ENCODE measurements around the gene CREB5.

The CREB5 gene

GRCh38 chr7:28656529-28656928 is 244.2 kb downstream of the CREB5 start:
- DNase-seq, result no peak
- Histone ChIP-seq H2BK5ac (ENCODE audit: low read depth, low read length, poor library complexity, severe bottlenecking) (no peak overlapping the region), H3K9me3 (ENCODE audit: control insufficient read depth, low read length) (peaks cover 25% of the 10 kb centered on the region), H2BK15ac (ENCODE audit: low read depth, poor library complexity, severe bottlenecking) (no peak overlapping the region), H3K27ac (ENCODE audit: low read length, poor library complexity, severe bottlenecking) (no peak overlapping the region), H3K4ac (ENCODE audit: low read depth in 1 of 2, low read length in 2 of 2) (no peak overlapping the region), H3K4me3 (ENCODE audit: insufficient read depth in 1 of 2, low read depth in 1 of 2, low read length in 2 of 2) (no peak overlapping the region), H2AK5ac (ENCODE audit: low read length, severe bottlenecking) (no peak overlapping the region), H3K9ac (ENCODE audit: low read length) (no peak overlapping the region), H2BK12ac (ENCODE audit: low read length in 2 of 2) (no peak overlapping the region), H2AFZ (ENCODE audit: low read depth, low read length) (no peak overlapping the region), H3K14ac (ENCODE audit: low read length in 2 of 2) (no peak overlapping the region), H3K23ac (ENCODE audit: low read length in 2 of 2) (no peak overlapping the region), H3K4me2 (ENCODE audit: low read length, poor library complexity, severe bottlenecking) (no peak overlapping the region), H3K4me1 (ENCODE audit: control insufficient read depth, insufficient read depth, low read depth, low read length) (peaks cover 3% of the 10 kb centered on the region), H4K8ac (ENCODE audit: low read length) (no peak overlapping the region), H4K91ac (ENCODE audit: low read length) (no peak overlapping the region), H3K18ac (ENCODE audit: low read depth in 1 of 2, low read length in 2 of 2) (no peak overlapping the region), H3K27me3 (ENCODE audit: control insufficient read depth in 1 of 2, insufficient read depth in 1 of 2, low read length in 2 of 2) (no peaks in the 10 kb centered on the region), H3K79me1 (replicated peaks; ENCODE audit: low read length, poor library complexity, severe bottlenecking) (no peaks in the 10 kb centered on the region), H3K36me3 (ENCODE audit: control insufficient read depth in 1 of 2, insufficient read depth in 2 of 2, low read depth in 1 of 2, low read length in 2 of 2) (peaks cover 0 to 3% of the 10 kb centered on the region in 2 experiments), H2BK120ac (ENCODE audit: low read depth, low read length) (no peak overlapping the region)
- whole genome bisulfite sequencing, result no CpG with 5 or more reads among the region's 1 CpG

- Histone ChIP-seq H4K8ac (ENCODE audit: low read length) (no peak overlapping the region), H3K79me1 (replicated peaks; ENCODE audit: low read length, poor library complexity, severe bottlenecking) (no peaks in the 10 kb centered on the region), H2AK5ac (ENCODE audit: low read length, severe bottlenecking) (no peak overlapping the region), H3K18ac (ENCODE audit: low read depth in 1 of 2, low read length in 2 of 2) (no peak overlapping the region), H4K91ac (ENCODE audit: low read length) (no peak overlapping the region), H3K27ac (ENCODE audit: low read length, poor library complexity, severe bottlenecking) (no peak overlapping the region), H2BK5ac (ENCODE audit: low read depth, low read length, poor library complexity, severe bottlenecking) (no peak overlapping the region), H3K4me2 (ENCODE audit: low read length, poor library complexity, severe bottlenecking) (no peak overlapping the region), H3K9me3 (ENCODE audit: control insufficient read depth, low read length) (peaks cover 31% of the 10 kb centered on the region), H2AFZ (ENCODE audit: low read depth, low read length) (no peak overlapping the region), H2BK12ac (ENCODE audit: low read length in 2 of 2) (no peak overlapping the region), H3K23ac (ENCODE audit: low read length in 2 of 2) (no peak overlapping the region), H3K4me3 (ENCODE audit: insufficient read depth in 1 of 2, low read depth in 1 of 2, low read length in 2 of 2) (no peak overlapping the region), H3K4me1 (ENCODE audit: control insufficient read depth, insufficient read depth, low read depth, low read length) (peaks cover 3% of the 10 kb centered on the region), H3K27me3 (ENCODE audit: control insufficient read depth in 1 of 2, insufficient read depth in 1 of 2, low read length in 2 of 2) (no peaks in the 10 kb centered on the region), H3K9ac (ENCODE audit: low read length) (no peak overlapping the region), H2BK120ac (ENCODE audit: low read depth, low read length) (no peak overlapping the region), H3K4ac (ENCODE audit: low read depth in 1 of 2, low read length in 2 of 2) (no peak overlapping the region), H2BK15ac (ENCODE audit: low read depth, poor library complexity, severe bottlenecking) (no peak overlapping the region), H3K36me3 (ENCODE audit: control insufficient read depth in 1 of 2, insufficient read depth in 2 of 2, low read depth in 1 of 2, low read length in 2 of 2) (peaks cover 0 to 3% of the 10 kb centered on the region in 2 experiments), H3K14ac (ENCODE audit: low read length in 2 of 2) (no peak overlapping the region)
- WGBS, result 84% methylated on average over 5 of the region's 5 CpGs
- DNase-seq, result no peak
Observed at GRCh38 chr7:28658381-28658780, 246.1 kb downstream of the CREB5 start.

DNA sequence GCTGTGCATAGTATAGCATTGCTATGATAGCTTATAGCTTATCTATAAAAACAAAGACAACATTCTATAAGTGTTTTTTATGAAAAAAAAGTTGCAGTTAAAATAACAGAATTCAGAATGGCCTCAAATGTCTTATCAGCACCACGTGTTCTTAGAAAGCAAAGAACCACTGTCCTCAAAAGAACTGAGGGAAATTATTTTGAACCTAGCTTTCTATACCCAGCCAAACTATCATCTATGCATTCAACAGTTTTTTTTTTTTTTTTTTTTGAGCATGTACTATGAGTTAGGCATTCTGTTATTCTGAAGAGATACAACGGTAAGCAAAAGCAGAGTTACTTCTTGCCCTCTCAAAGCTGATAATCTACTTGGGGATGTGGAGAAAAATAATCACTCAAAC is 247.8 kb downstream of the CREB5 start:
- Histone ChIP-seq H2BK15ac (ENCODE audit: low read depth, poor library complexity, severe bottlenecking) (no peak overlapping the region), H2BK120ac (ENCODE audit: low read depth, low read length) (no peak overlapping the region), H3K27ac (ENCODE audit: low read length, poor library complexity, severe bottlenecking) (no peak overlapping the region), H2BK12ac (ENCODE audit: low read length in 2 of 2) (no peak overlapping the region), H3K4me3 (ENCODE audit: insufficient read depth in 1 of 2, low read depth in 1 of 2, low read length in 2 of 2) (peak overlapping the region in 1 of 2 experiments; percentile 12), H4K8ac (ENCODE audit: low read length) (no peak overlapping the region), H4K91ac (ENCODE audit: low read length) (no peak overlapping the region), H3K36me3 (ENCODE audit: control insufficient read depth in 1 of 2, insufficient read depth in 2 of 2, low read depth in 1 of 2, low read length in 2 of 2) (peaks cover 0 to 3% of the 10 kb centered on the region in 2 experiments), H3K4ac (ENCODE audit: low read depth in 1 of 2, low read length in 2 of 2) (no peak overlapping the region), H3K79me1 (replicated peaks; ENCODE audit: low read length, poor library complexity, severe bottlenecking) (no peaks in the 10 kb centered on the region), H3K4me1 (ENCODE audit: control insufficient read depth, insufficient read depth, low read depth, low read length) (peaks cover 3% of the 10 kb centered on the region), H2AFZ (ENCODE audit: low read depth, low read length) (no peak overlapping the region), H3K23ac (ENCODE audit: low read length in 2 of 2) (no peak overlapping the region), H3K18ac (ENCODE audit: low read depth in 1 of 2, low read length in 2 of 2) (no peak overlapping the region), H3K9ac (ENCODE audit: low read length) (no peak overlapping the region), H3K27me3 (ENCODE audit: control insufficient read depth in 1 of 2, insufficient read depth in 1 of 2, low read length in 2 of 2) (no peaks in the 10 kb centered on the region), H3K4me2 (ENCODE audit: low read length, poor library complexity, severe bottlenecking) (no peak overlapping the region), H2BK5ac (ENCODE audit: low read depth, low read length, poor library complexity, severe bottlenecking) (no peak overlapping the region), H3K14ac (ENCODE audit: low read length in 2 of 2) (no peak overlapping the region), H3K9me3 (ENCODE audit: control insufficient read depth, low read length) (peaks cover 31% of the 10 kb centered on the region), H2AK5ac (ENCODE audit: low read length, severe bottlenecking) (no peak overlapping the region)
- DNase-seq, result no peak
- 43% methylated on average over 1 of the region's 2 CpGs for WGBS

GRCh38 chr7:28661826-28662595 is 249.7 kb downstream of the CREB5 start:
- peaks cover 31% of the 10 kb centered on the region for H3K9me3 ChIP-seq (ENCODE audit: control insufficient read depth, low read length)
- H3K4ac ChIP-seq (ENCODE audit: low read depth in 1 of 2, low read length in 2 of 2), result no peak overlapping the region
- H3K18ac ChIP-seq (ENCODE audit: low read depth in 1 of 2, low read length in 2 of 2), result no peak overlapping the region
- H3K79me1 ChIP-seq (replicated peaks; ENCODE audit: low read length, poor library complexity, severe bottlenecking), result no peaks in the 10 kb centered on the region
- H2BK15ac ChIP-seq (ENCODE audit: low read depth, poor library complexity, severe bottlenecking), result no peak overlapping the region
- H3K23ac ChIP-seq (ENCODE audit: low read length in 2 of 2), result no peak overlapping the region
- no peak overlapping the region for H3K4me3 ChIP-seq (ENCODE audit: insufficient read depth in 1 of 2, low read depth in 1 of 2, low read length in 2 of 2)
- no peaks in the 10 kb centered on the region for H3K27me3 ChIP-seq (ENCODE audit: control insufficient read depth in 1 of 2, insufficient read depth in 1 of 2, low read length in 2 of 2)
- no peak overlapping the region for H2BK5ac ChIP-seq (ENCODE audit: low read depth, low read length, poor library complexity, severe bottlenecking)
- no peak overlapping the region for H3K4me2 ChIP-seq (ENCODE audit: low read length, poor library complexity, severe bottlenecking)
- H4K91ac ChIP-seq (ENCODE audit: low read length), result no peak overlapping the region
- H2BK120ac ChIP-seq (ENCODE audit: low read depth, low read length), result no peak overlapping the region
- no peak overlapping the region for H2BK12ac ChIP-seq (ENCODE audit: low read length in 2 of 2)
- no peak overlapping the region for H4K8ac ChIP-seq (ENCODE audit: low read length)
- H3K14ac ChIP-seq (ENCODE audit: low read length in 2 of 2), result no peak overlapping the region
- 85% methylated on average over 12 of the region's 12 CpGs for WGBS
- H3K4me1 ChIP-seq (ENCODE audit: control insufficient read depth, insufficient read depth, low read depth, low read length), result no peaks in the 10 kb centered on the region
- H2AK5ac ChIP-seq (ENCODE audit: low read length, severe bottlenecking), result no peak overlapping the region
- H2AFZ ChIP-seq (ENCODE audit: low read depth, low read length), result no peak overlapping the region
- DNase-seq, result no peak
- no peak overlapping the region for H3K27ac ChIP-seq (ENCODE audit: low read length, poor library complexity, severe bottlenecking)
- no peak overlapping the region for H3K9ac ChIP-seq (ENCODE audit: low read length)
- peaks cover 0 to 3% of the 10 kb centered on the region in 2 experiments for H3K36me3 ChIP-seq (ENCODE audit: control insufficient read depth in 1 of 2, insufficient read depth in 2 of 2, low read depth in 1 of 2, low read length in 2 of 2)

Measured in mesenchymal stem cell (in vitro differentiated cells and primary cell).